GM23248 (cell line): ENCODE results near the gene PET117.

Experiments used
- EZH2 ChIP-seq: fragments of 200-600 bp; sonication (generic); IDR thresholded peaks from 2 replicates; pipeline ENCODE4 v1.6.1; 2018; ENCODE audit warnings: antibody characterized with exemption, mild to moderate bottlenecking; ENCODE audit not compliant: insufficient read depth, poor library complexity, severe bottlenecking
- EZH2phosphoT487 ChIP-seq: fragments of 200-600 bp; sonication (generic); IDR thresholded peaks from 2 replicates; pipeline ENCODE4 v1.6.1; 2018; ENCODE audit warnings: antibody characterized with exemption, moderate library complexity, mild to moderate bottlenecking, low read depth; ENCODE audit not compliant: insufficient read depth

GRCh38 chr20:18166241-18166881 is 28.7 kb downstream of the PET117 start:
- TF ChIP-seq EZH2, result no peak
- TF ChIP-seq EZH2phosphoT487, result no peak
